HG03432 (cell line): ENCODE measurements around the gene CYP24A1.
"Not testable (repeated sequence)": the region's sequence is repeated elsewhere in the genome, so short reads cannot be mapped to it uniquely, and the experiment has no call there.

Experiments
- ATAC-seq: cut with Tn5 transposase; IDR thresholded peaks from one replicate; pipeline ENCODE4 v1.9.1; 2021; ENCODE audit warnings: mild to moderate bottlenecking, moderate library complexity; ENCODE audit not compliant: unreplicated experiment

CYP24A1 gene

GRCh38 chr20:54134445-54135220, 39.2 kb downstream of the CYP24A1 start:
- ATAC-seq, result no peak

- ATAC-seq, result no peak
Observed at GRCh38 chr20:54133434-54134427, 40.1 kb downstream of the CYP24A1 start.

- no peak for ATAC-seq
Observed at GRCh38 chr20:54132612-54133433, 41.0 kb downstream of the CYP24A1 start.

- no peak for ATAC-seq
Observed at GRCh38 chr20:54131675-54132611, 41.8 kb downstream of the CYP24A1 start.

- ATAC-seq, result not testable (repeated sequence)
Observed at GRCh38 chr20:54131125-54131524, 42.7 kb downstream of the CYP24A1 start.

- ATAC-seq, result no peak
Observed at GRCh38 chr20:54129350-54129749, 44.4 kb downstream of the CYP24A1 start.

GRCh38 chr20:54127855-54128574, 45.8 kb downstream of the CYP24A1 start:
- no peak for ATAC-seq

GRCh38 chr20:54126806-54127655, 46.8 kb downstream of the CYP24A1 start:
- ATAC-seq, result no peak

GRCh38 chr20:54126328-54126727, 47.5 kb downstream of the CYP24A1 start:
- ATAC-seq, result not testable (repeated sequence)

GRCh38 chr20:54123587-54124180, 50.1 kb downstream of the CYP24A1 start:
- no peak for ATAC-seq

- no peak for ATAC-seq
Observed at GRCh38 chr20:54122681-54123586, 50.9 kb downstream of the CYP24A1 start.

GRCh38 chr20:54122189-54122588, 51.6 kb downstream of the CYP24A1 start:
- peak; percentile 74 for ATAC-seq

GRCh38 chr20:54119744-54120143, 54.0 kb downstream of the CYP24A1 start:
- ATAC-seq, result no peak

GRCh38 chr20:54118220-54119001, 55.4 kb downstream of the CYP24A1 start:
- no peak for ATAC-seq

GRCh38 chr20:54116550-54117235, 57.1 kb downstream of the CYP24A1 start:
- no peak for ATAC-seq
